HG03064 (cell line): ENCODE measurements around the gene ISCU.
"Not testable (repeated sequence)": the region's sequence is repeated elsewhere in the genome, so short reads cannot be mapped to it uniquely, and the experiment has no call there.

Source experiments
- ATAC-seq: cut with Tn5 transposase; IDR thresholded peaks from one replicate; pipeline ENCODE4 v1.9.1; 2021; ENCODE audit warnings: low read depth; ENCODE audit not compliant: unreplicated experiment

Gene ISCU

GRCh38 chr12:108568338-108569154 lies 6.2 kb downstream of the ISCU start:
- ATAC-seq = peak; percentile 61

- no peak for ATAC-seq
Measured at GRCh38 chr12:108570743-108571608, 8.6 kb downstream of the ISCU start.

- ATAC-seq = no peak
Measured at GRCh38 chr12:108571609-108572165, 9.3 kb downstream of the ISCU start.

GRCh38 chr12:108572166-108572790 lies 9.9 kb downstream of the ISCU start:
- ATAC-seq = no peak

- ATAC-seq = no peak
Measured at GRCh38 chr12:108573317-108573716, 10.9 kb downstream of the ISCU start.

GRCh38 chr12:108574276-108574675 lies 11.9 kb downstream of the ISCU start:
- not testable (repeated sequence) for ATAC-seq

GRCh38 chr12:108575199-108575912 lies 13.0 kb downstream of the ISCU start:
- no peak for ATAC-seq

GRCh38 chr12:108576660-108577234 lies 14.4 kb downstream of the ISCU start:
- ATAC-seq = no peak

- ATAC-seq = no peak
Measured at GRCh38 chr12:108577458-108577857, 15.1 kb downstream of the ISCU start.

GRCh38 chr12:108578264-108578663 lies 15.9 kb downstream of the ISCU start:
- no peak for ATAC-seq

GRCh38 chr12:108578813-108579212 lies 16.4 kb downstream of the ISCU start:
- no peak for ATAC-seq

- ATAC-seq = no peak
Measured at GRCh38 chr12:108580531-108580930, 18.1 kb downstream of the ISCU start.

GRCh38 chr12:108581311-108582227 lies 19.2 kb downstream of the ISCU start:
- ATAC-seq = no peak

GRCh38 chr12:108582509-108582908 lies 20.1 kb downstream of the ISCU start:
- ATAC-seq = no peak

GRCh38 chr12:108582978-108583770 lies 20.8 kb downstream of the ISCU start:
- ATAC-seq = no peak

GRCh38 chr12:108583991-108584390 lies 21.6 kb downstream of the ISCU start:
- ATAC-seq = no peak

GRCh38 chr12:108584456-108585065 lies 22.2 kb downstream of the ISCU start:
- ATAC-seq = no peak

- ATAC-seq = no peak
Measured at GRCh38 chr12:108585864-108586263, 23.5 kb downstream of the ISCU start.
